GM18508 (cell line): ENCODE results near the gene SDF2.

ENCODE experiments used
- ATAC-seq: cut with Tn5 transposase; IDR thresholded peaks from one replicate; pipeline ENCODE4 v1.9.1; 2021; ENCODE audit warnings: moderate number of reproducible peaks; ENCODE audit not compliant: insufficient read depth, unreplicated experiment

SDF2 gene, protein sequence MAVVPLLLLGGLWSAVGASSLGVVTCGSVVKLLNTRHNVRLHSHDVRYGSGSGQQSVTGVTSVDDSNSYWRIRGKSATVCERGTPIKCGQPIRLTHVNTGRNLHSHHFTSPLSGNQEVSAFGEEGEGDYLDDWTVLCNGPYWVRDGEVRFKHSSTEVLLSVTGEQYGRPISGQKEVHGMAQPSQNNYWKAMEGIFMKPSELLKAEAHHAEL

DNA sequence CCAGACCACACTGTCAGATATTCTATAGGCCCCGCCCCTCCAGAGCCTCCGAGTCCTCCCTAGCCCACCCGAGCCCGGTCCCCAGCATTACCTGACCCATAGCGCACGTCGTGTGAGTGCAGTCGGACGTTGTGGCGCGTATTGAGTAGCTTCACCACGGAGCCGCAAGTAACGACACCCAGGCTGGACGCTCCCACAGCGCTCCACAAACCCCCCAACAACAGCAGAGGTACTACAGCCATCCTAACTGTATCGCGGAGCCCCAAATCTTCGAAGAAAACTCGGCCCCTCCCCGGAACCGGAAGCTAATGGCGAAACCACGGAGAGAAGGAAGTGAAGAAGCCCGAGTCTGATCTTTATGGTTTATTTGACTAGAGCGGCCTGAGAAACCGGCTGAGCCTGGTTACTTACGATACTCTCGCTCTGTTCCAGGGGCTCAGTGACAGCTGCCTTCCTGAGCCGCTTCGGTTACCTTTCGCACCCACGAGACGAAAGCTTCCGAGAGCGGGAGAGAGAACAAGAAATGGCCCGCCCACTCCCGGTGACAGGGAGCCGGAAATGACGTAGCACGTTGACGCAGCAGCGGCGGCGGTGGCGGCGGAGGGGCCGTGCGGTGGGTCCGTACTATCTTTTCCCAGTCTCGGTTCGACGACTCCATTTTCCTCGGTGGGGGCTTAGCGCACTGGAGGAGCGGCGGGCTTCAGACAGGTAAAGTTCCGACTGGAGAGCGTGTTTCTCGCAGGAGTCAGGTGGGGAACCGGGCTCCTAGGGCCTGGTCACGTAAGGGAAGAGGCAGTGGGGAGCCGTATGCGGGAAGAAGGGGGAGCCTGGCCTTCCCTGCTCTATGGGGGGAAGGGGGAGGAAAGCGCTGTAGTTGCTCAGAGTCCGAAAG, at the start of gene SDF2, which contains the start of gene SUPT6H:
Gene SDF2 (minus strand): TSS at position 272 of the 892 bp plus-strand sequence. CDS start 30 bp downstream, at position 242.
Gene SUPT6H (plus strand): TSS at position 571 of the 892 bp plus-strand sequence. CDS start 11,197 bp downstream, outside the sequence.
- ATAC-seq = peak; percentile 45

DNA sequence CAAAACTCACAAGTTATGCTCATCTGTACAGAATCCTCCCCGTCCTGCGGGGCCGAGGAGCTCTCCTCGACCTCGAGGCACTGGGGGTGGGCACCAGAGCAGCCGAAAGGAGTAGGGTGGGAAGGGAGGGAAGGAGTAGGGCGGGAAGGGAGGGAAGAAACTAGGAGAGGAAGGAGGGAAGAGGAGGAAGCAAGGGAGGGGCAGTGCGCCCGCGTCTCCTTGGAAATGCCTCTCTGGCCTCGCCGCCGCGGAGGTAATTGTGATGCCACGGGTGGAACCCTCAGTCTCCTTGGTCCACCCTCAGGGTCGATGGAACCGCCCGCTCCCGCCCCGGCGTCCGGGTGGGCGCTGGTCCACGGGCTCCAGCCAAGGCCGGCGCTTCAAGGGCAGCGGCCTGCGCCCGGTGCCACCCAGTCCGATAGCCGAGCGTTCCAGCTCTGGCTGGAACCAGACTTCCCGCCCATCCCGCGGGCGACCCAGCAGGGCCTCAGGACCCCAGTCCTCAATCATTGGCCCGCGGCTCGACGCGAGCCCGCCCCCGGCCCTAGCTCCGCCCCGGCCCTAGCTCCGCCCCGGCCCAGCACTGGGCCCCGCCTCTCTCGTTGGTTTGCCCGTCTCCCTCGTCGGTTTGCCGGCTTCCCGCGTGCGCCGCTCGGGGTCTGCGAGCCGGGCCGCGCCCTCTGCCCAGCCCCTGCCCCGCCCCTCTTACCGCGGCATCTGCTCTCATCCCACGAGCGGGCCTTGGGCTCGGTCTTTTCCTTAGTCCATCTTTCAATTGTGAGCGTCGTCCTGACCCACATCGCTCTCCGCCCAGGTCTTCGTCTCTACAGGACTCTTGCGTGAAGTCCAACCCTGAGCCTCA, 49.4 kb upstream of the SDF2 start:
- ATAC-seq = peak; percentile 40

GRCh38 chr17:28707339-28707720, 45.6 kb upstream of the SDF2 start:
- ATAC-seq = no peak

DNA sequence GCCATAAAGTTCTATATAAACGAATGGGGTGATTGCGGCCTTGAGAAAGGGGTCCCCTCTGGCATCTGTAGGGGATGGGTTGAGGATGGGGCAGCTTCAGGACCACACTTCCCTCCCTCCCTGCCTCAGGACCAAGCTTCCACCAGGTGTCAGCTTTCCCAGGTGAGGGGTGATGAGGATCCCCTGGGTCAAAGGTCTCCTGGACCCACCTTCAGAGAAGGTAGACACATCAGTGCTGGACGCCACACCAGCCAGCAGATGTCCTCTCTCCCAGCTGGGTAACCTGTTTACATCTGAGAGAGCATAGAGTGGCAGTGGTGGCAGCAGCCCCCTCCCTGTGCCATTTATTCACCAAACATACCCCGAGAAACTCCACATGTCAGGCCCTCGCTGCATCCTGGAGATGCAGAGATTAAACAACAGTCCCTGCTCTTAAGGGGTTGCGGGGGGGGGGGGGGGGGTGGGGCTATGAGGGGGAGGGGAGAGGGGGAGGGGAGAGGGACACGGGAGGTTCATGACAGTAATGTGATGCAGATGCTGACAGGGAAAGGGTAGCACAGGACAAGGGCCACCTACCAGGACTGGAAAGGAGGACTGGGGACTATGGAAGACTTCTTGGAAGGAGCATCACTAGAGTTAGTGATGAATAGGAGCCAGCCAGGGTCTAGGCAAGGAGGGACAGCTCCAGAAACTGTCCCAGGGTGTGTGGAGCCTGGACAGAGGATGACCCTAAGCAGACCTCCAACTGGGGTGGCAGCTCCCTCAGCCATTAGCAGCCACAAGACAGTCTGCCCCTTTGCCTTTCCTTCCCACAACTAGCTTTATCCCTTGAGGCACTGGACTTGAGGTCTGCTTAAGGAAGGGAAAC, 45.0 kb upstream of the SDF2 start:
- ATAC-seq = no peak

GRCh38 chr17:28705728-28706334, 44.1 kb upstream of the SDF2 start:
- ATAC-seq = no peak

- no peak for ATAC-seq
Observed at GRCh38 chr17:28705074-28705659, 43.5 kb upstream of the SDF2 start.

DNA sequence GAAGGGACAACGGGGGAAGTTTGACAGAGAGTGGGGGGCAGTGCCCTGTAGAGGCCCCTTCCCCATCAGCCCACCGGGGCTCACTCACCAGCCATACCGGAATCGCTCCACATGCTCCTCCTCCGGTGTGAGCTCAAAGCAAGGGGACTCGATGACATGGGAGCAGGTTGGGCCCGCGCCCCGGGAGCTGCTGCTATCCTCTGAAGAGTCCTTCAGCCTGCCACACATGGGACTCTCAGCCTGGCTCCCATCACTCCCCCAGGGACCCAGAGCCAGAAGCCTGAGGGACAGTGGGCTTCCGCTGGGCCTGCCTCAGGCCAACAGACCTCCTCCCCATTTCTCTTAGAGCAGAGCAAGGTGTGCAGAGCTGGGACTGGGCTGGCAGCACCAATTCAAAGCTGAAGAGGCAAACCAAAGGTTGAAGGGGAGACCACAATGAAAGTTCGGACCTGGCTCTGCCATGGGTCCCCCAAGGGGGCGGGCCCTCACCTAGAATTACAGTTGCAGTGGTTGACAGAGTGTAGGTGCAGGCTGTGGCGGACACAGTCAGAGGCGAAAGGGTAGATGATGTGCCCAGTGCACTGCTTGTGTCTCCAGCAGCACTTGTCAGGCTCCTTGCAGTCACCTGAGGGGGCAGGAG, 42.6 kb upstream of the SDF2 start:
- no peak for ATAC-seq

DNA sequence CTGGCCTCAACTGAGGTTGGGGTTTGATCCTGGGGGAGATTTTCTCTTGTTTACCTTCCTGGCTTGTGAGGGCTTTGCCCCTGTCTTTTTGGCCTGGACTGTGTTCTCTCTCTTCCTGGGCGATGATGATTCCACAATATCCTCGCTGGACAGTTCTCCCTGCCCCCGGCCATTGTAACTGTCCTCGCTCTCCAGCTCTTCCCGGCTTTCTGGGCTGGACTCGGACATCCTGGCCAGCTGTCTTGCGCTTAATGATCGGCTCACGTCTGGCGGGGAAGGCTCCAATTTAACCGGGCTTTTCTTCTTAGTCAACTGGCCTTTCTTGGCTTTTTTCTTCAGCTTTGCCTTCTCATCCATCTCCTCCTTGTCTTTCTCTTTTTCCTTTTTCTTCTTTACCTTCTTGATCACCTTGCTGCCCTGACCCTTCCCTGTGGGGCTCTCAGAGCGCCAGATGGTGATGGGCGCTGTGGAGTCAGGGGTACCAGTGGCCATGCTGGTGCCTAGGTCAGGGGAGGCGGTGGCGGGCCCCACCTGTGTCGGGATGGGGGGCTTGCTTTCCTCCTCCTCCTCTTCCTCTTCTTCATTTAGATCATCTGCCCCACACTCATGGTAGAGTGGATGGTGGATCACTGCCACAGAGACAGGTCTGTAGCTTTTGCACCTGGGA, 42.0 kb upstream of the SDF2 start:
- no peak for ATAC-seq

DNA sequence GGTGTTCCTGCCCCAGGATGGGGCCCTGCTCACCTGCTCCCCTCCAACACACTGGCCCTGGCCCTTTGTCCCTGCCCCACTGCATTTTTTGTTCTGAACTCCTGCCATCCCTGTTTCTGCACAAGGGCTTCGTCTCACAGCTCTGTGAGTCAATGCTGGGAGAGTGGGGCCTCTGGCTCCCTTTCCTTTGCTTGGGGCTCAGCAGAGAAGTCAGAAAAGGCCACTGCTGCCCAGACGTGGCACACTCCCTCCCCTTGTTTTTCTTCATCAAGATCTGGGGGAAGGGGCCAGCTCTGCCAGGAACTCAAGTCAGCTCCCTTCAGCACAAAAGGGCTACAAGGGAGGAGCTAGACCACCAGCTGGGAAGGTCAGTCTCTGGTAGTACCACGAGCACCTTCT, 41.0 kb upstream of the SDF2 start:
- no peak for ATAC-seq

DNA sequence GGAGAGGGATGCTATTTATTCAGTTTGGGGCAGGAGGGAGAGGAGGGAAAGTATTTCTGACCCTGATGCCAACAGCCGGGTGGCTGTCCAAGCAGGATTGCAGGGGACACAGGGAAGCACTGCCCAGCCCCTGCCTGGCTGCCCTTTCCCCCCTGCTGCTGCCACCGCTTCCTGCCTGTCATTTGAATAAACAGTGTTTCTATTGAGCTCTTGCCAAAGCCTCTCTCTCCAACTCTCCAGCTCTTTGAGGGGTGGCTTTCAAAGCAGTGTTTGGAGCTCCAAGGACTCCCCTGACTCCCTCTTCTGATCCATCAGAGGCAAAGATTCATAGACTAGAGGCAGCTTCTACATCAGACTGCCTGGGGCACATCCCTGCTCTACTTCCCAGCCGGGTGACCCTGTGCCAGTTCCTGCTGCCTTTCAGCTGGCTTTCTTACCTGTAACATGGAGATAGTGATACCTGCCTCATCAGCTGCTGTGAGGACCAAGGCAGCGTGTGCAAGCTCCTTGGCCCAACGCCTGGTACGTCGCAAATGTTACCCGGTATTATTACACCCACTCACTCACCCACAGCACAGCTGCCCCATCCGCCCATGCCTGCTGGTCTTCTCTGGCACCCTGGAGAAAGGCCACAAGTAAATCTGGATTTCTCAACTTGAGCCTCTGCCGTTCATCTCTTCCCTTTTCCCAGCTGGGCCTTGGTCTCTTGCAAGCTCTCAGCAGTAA, 40.5 kb upstream of the SDF2 start:
- ATAC-seq = no peak

- ATAC-seq = no peak
Observed at GRCh38 chr17:28700830-28701492, 39.3 kb upstream of the SDF2 start.

- no peak for ATAC-seq
Observed at GRCh38 chr17:28700278-28700677, 38.6 kb upstream of the SDF2 start.

GRCh38 chr17:28698253-28698941, 36.7 kb upstream of the SDF2 start:
- ATAC-seq = no peak

GRCh38 chr17:28693869-28694268, 32.2 kb upstream of the SDF2 start:
- no peak for ATAC-seq

GRCh38 chr17:28689011-28689410, 27.3 kb upstream of the SDF2 start:
- ATAC-seq = no peak

DNA sequence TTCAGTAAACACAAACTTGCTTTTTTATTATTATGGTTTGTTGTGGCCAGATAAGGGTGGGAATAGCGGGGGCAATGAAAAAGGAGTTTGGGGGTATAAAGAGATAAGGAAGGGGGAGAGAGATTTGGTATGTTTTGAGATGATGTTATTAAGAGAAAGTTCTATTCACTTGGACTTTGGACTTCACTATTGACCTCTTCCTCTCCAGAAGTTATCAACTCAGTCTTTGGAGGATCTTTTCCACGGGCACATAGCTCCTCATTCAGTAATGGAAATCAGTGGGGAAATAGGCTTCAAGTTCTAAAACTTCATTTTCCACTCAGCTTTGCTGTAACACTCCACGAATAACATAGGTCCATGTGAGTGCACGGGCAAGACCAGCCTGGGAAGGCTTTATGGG, 26.8 kb upstream of the SDF2 start:
- no peak for ATAC-seq
